Prostate gland (tissue), 2 donors: ENCODE data around the gene IL1RAPL1. TPM values are rescaled to one million over a fixed set of nuclear protein-coding genes. Genes with fewer than 3 reads are reported as not detected.

Source experiments
- DNase-seq: peaks from one replicate; pipeline ENCODE4 v3.0.0-alpha.2; 2019; ENCODE audit warnings: low spot score
- H3K27ac ChIP-seq, 2 donors: fragments of 200-600 bp; sonication (generic); 2 replicates each; pipeline ENCODE4 v1.5.1; 2017 to 2019
- H3K27me3 ChIP-seq: fragments of 200-600 bp; sonication (generic); replicated peaks from 2 replicates; pipeline ENCODE4 v1.5.1; 2019; ENCODE audit not compliant: insufficient read depth
- H3K36me3 ChIP-seq, 2 donors: fragments of 200-600 bp; sonication (generic); 1 replicate in 1 of 2; 2 replicates in 1 of 2; pipeline versions ENCODE4 v1.5.1 to v1.8.1; 2017 to 2019
- H3K4me1 ChIP-seq: fragments of 200-600 bp; sonication (generic); replicated peaks from 2 replicates; pipeline ENCODE4 v1.5.1; 2019
- H3K4me3 ChIP-seq, 2 donors: fragments of 200-600 bp; sonication (generic); 2 replicates each; pipeline ENCODE4 v1.5.1; 2017 to 2019
- H3K9me3 ChIP-seq: fragments of 200-600 bp; sonication (generic); 2 replicates; pipeline ENCODE4 v1.5.1; 2017
- CTCF ChIP-seq, 4 experiments: fragments of 200-600 bp in 2 of 4; fragments of 450-650 bp in 2 of 4; sonication (generic) in 2 of 4; IDR thresholded peaks; 1 replicate in 3 of 4; 2 replicates in 1 of 4; pipeline ENCODE4 v1.5.1; 2016 to 2019; ENCODE audit warnings: antibody characterized with exemption in 4 of 4, mild to moderate bottlenecking in 2 of 4, moderate library complexity in 2 of 4
- POLR2A ChIP-seq: fragments of 450-650 bp; IDR thresholded peaks from one replicate; pipeline ENCODE4 v1.6.1; 2016; ENCODE audit warnings: antibody characterized with exemption, mild to moderate bottlenecking
- POLR2AphosphoS5 ChIP-seq: sonication (generic); formaldehyde crosslinking; IDR thresholded peaks from one replicate; pipeline ENCODE4 v1.6.1; 2017; ENCODE audit warnings: antibody characterized with exemption
- WGBS: methylation state at CpG from one replicate; pipeline ENCODE4 v1.1.5; 2018; 5-methylcytosine and 5-hydroxymethylcytosine counted together
- intact Hi-C: fragments of 100-400 bp; cut with DNase I; formaldehyde crosslinking; loops from one replicate; pipeline ENCODE4 v1.14.2; 2022
- total RNA-seq, 2 donors: library from RNA; depleted of rRNA; stranded (reverse); fragments of >200 nt; gene quantifications; one replicate each; pipeline ENCODE4 v1.1.0, GENCODE V29; 2016

The IL1RAPL1 gene
- total RNA-seq, 2 donors from 2014 or later = 0.23 TPM

GRCh38 chrX:28884823-28885222, 297.6 kb downstream of the IL1RAPL1 start:
- no peaks in the 10 kb centered on the region for H3K36me3 ChIP-seq
- intact Hi-C loops = no loop called here
- H3K4me1 ChIP-seq = no peaks in the 10 kb centered on the region
- WGBS = 94% methylated on average over 1 of the region's 1 CpG
- no peak overlapping the region for H3K4me3 ChIP-seq
- TF ChIP-seq POLR2A (no peak), CTCF (IDR thresholded peaks at IDR 0.05) (no peak), POLR2AphosphoS5 (no peak)
- no peak for DNase-seq
- H3K27ac ChIP-seq = no peak overlapping the region
- no peaks in the 10 kb centered on the region for H3K27me3 ChIP-seq
- no peaks in the 10 kb centered on the region for H3K9me3 ChIP-seq

- H3K4me3 ChIP-seq = no peak overlapping the region
- TF ChIP-seq CTCF (IDR thresholded peaks at IDR 0.05) (no peak), POLR2AphosphoS5 (no peak), POLR2A (no peak)
- no peak overlapping the region for H3K27ac ChIP-seq
- 86% methylated on average over 1 of the region's 1 CpG for WGBS
- H3K27me3 ChIP-seq = no peaks in the 10 kb centered on the region
- H3K4me1 ChIP-seq = no peaks in the 10 kb centered on the region
- intact Hi-C loops = no loop called here
- no peaks in the 10 kb centered on the region for H3K9me3 ChIP-seq
- DNase-seq = no peak
- no peaks in the 10 kb centered on the region for H3K36me3 ChIP-seq
Observed at GRCh38 chrX:28888416-28888815, 301.2 kb downstream of the IL1RAPL1 start.

GRCh38 chrX:28889591-28890090, 302.4 kb downstream of the IL1RAPL1 start:
- no peak for DNase-seq
- Histone ChIP-seq H3K36me3 (no peaks in the 10 kb centered on the region), H3K4me1 (no peaks in the 10 kb centered on the region), H3K9me3 (no peaks in the 10 kb centered on the region), H3K4me3 (no peak overlapping the region), H3K27me3 (no peaks in the 10 kb centered on the region), H3K27ac (no peak overlapping the region)
- 18% methylated on average over 8 of the region's 8 CpGs for WGBS
- intact Hi-C loops = no loop called here
- TF ChIP-seq POLR2AphosphoS5 (peak; percentile 37), POLR2A (no peak)

- Histone ChIP-seq H3K9me3 (no peaks in the 10 kb centered on the region), H3K4me1 (no peaks in the 10 kb centered on the region), H3K36me3 (no peaks in the 10 kb centered on the region), H3K27me3 (no peaks in the 10 kb centered on the region), H3K4me3 (no peak overlapping the region), H3K27ac (no peak overlapping the region)
- TF ChIP-seq CTCF (IDR thresholded peaks at IDR 0.05) (no peak), POLR2AphosphoS5 (no peak), POLR2A (no peak)
- DNase-seq = no peak
- WGBS = 87% methylated on average over 3 of the region's 3 CpGs
- intact Hi-C loops = no loop called here
Observed at GRCh38 chrX:28901637-28902036, 314.4 kb downstream of the IL1RAPL1 start.

GRCh38 chrX:28910487-28910886, 323.2 kb downstream of the IL1RAPL1 start:
- Histone ChIP-seq H3K36me3 (no peaks in the 10 kb centered on the region), H3K27ac (no peak overlapping the region), H3K4me1 (no peaks in the 10 kb centered on the region), H3K4me3 (no peak overlapping the region), H3K27me3 (no peaks in the 10 kb centered on the region), H3K9me3 (no peaks in the 10 kb centered on the region)
- no peak for DNase-seq
- intact Hi-C loops = no loop called here
- 9% methylated on average over 2 of the region's 2 CpGs for WGBS
- TF ChIP-seq POLR2AphosphoS5 = no peak
- no peak for TF ChIP-seq CTCF (IDR thresholded peaks at IDR 0.05)
- TF ChIP-seq POLR2A = no peak
